ENCODE results near the gene RYR3. TPM values are rescaled to one million over a fixed set of nuclear protein-coding genes. Genes with fewer than 3 reads are reported as not detected.

RYR3 gene
- total and polyA plus RNA-seq, 2 of the 13 experiments (the other 11 are each of a cell fraction or from before 2014, with no cell fraction given), result not detected

DNA sequence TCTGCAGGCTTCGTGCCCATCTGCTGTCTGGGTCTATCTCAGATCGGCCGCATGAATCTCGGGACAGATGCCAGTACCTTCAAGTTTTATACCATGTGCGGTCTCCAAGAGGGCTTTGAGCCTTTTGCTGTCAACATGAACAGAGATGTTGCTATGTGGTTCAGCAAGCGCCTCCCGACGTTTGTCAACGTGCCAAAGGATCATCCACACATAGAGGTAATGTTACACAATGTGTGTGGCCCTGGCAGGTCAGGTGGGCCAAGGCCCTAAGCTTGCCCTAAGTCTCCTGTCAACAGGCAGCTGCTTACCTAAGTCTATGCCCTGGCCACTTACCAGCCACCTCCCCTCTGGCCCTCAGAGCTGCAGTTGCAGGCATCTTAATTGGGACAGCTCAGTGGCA is 333.5 kb downstream of the RYR3 start:
- TF ChIP-seq ZFP1 (CRISPR knock-in tag; IDR thresholded peaks at IDR 0.05) (no peak), ZSCAN30 (CRISPR knock-in tag; IDR thresholded peaks at IDR 0.05) (no peak), FOXK2 (IDR thresholded peaks at IDR 0.05) (no peak), ZNF160 (CRISPR knock-in tag; IDR thresholded peaks at IDR 0.05) (no peak), FOXM1 (CRISPR knock-in tag; IDR thresholded peaks at IDR 0.05) (no peak), RAD21 (CRISPR knock-in tag; IDR thresholded peaks at IDR 0.05) (no peak), SRSF4 (IDR thresholded peaks at IDR 0.05; ENCODE audit: low read depth, low read length, poor library complexity, severe bottlenecking) (no peak), IRF2 (CRISPR knock-in tag; IDR thresholded peaks at IDR 0.05) (no peak), ZNF343 (CRISPR knock-in tag; IDR thresholded peaks at IDR 0.05) (no peak), ZMAT3 (CRISPR knock-in tag; conservative IDR thresholded peaks at IDR 0.05) (no peak)
- TF ChIP-seq, protein P1, sequence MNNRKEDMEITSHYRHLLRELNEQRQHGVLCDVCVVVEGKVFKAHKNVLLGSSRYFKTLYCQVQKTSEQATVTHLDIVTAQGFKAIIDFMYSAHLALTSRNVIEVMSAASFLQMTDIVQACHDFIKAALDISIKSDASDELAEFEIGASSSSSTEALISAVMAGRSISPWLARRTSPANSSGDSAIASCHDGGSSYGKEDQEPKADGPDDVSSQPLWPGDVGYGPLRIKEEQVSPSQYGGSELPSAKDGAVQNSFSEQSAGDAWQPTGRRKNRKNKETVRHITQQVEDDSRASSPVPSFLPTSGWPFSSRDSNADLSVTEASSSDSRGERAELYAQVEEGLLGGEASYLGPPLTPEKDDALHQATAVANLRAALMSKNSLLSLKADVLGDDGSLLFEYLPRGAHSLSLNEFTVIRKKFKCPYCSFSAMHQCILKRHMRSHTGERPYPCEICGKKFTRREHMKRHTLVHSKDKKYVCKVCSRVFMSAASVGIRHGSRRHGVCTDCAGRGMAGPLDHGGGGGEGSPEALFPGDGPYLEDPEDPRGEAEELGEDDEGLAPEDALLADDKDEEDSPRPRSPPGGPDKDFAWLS (CRISPR knock-in tag; IDR thresholded peaks at IDR 0.05; ENCODE audit: borderline replicate concordance), result no peak
- TF ChIP-seq, protein P2, sequence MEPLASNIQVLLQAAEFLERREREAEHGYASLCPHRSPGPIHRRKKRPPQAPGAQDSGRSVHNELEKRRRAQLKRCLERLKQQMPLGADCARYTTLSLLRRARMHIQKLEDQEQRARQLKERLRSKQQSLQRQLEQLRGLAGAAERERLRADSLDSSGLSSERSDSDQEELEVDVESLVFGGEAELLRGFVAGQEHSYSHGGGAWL (CRISPR knock-in tag; IDR thresholded peaks at IDR 0.05), result no peak
- Histone ChIP-seq H2AFZ (ENCODE audit: low read length) (no peak overlapping the region), H3K27ac (ENCODE audit: extremely low read length, insufficient read depth, low read length) (no peak overlapping the region), H3K27me3 (ENCODE audit: control insufficient read depth in 1 of 2, insufficient read depth in 2 of 2, low read length in 2 of 2) (peaks cover 1 to 29% of the 10 kb centered on the region in 2 experiments; a peak in 3 of 5 replicates), H3K9ac (ENCODE audit: insufficient read depth, low read depth, low read length) (no peak overlapping the region), H3K79me2 (ENCODE audit: insufficient read depth, low read length) (no peaks in the 10 kb centered on the region), H3K4me2 (ENCODE audit: low read depth, low read length) (no peak overlapping the region), H3K9me3 (ENCODE audit: low read length) (no peaks in the 10 kb centered on the region), H3K36me3 (replicated peaks in 1 of 2; ENCODE audit: control insufficient read depth in 1 of 2, insufficient read depth in 2 of 2, low read length in 2 of 2) (no peaks in the 10 kb centered on the region), H3K4me3 (replicated peaks in 1 of 3; ENCODE audit: insufficient read depth in 1 of 3, low read depth in 2 of 3, low read length in 3 of 3) (no peak overlapping the region), H4K20me1 (ENCODE audit: insufficient read depth, low read length) (no peaks in the 10 kb centered on the region), H3K4me1 (ENCODE audit: insufficient read depth, low read length) (no peaks in the 10 kb centered on the region)
- no TSS peak for BruUV-seq (replicated peaks)
- FAIRE-seq (no peak), DNase-seq (ENCODE audit: low spot score) (no peak), ATAC-seq (no peak)
- POLR2A ChIA-PET, result no interaction called here
- WGBS (ENCODE audit: low lambda C conversion rate), result 27% methylated on average over 5 of the region's 9 CpGs
- CTCF ChIA-PET (ENCODE audit: low intra/inter-chr PET ratio, low total read pairs), result no interaction called here
- in situ Hi-C loops (cut with HindIII; ENCODE audit: extremely low pct_ligation_motif_present, low pct_unique_long_range_greater_than_20kb) (no loop called here), intact Hi-C loops (cut with micrococcal nuclease; ENCODE audit: unreplicated experiment) (no loop called here)

Data from HepG2 (cell line).